Vein endothelial cell (primary cell): Measurements from ENCODE around the gene PTPN4. TPM values are rescaled to one million over a fixed set of nuclear protein-coding genes. Genes with fewer than 3 reads are reported as not detected.

Experiments used
- total RNA-seq: library from RNA; depleted of rRNA; stranded (reverse); fragments of >200 nt; gene quantifications from 2 replicates; pipeline ENCODE4 v1.2.3, GENCODE V29; 2012

The PTPN4 gene
- total RNA-seq: 33.9 and 34.6 TPM in 2 replicates

GRCh38 chr2:119759451-119760236 lies at the start of gene PTPN4:
TSS of gene PTPN4 (plus strand) at chr2:119759922. CDS start at chr2:119809854, 49,932 bp downstream.

GRCh38 chr2:120012771-120013596 lies 253.3 kb downstream of the PTPN4 start, which contains the start of gene EPB41L5:
TSS of gene EPB41L5 (plus strand) at chr2:120013077. CDS start at chr2:120019085, 6,008 bp downstream.

Other genes with a start within 250 kb of the PTPN4 start
- not detected in 2 replicates for gene SCTR, start 235.4 kb upstream of the PTPN4 start, total RNA-seq
- not detected in 2 replicates for gene CFAP221, start 215.5 kb upstream of the PTPN4 start, total RNA-seq
- 12.8 and 14.7 TPM in 2 replicates for gene TMEM177, start 80.7 kb upstream of the PTPN4 start, total RNA-seq